Memory B cell (primary cell): ENCODE results near the gene RARB.

ENCODE experiments used
- ATAC-seq: fragments of 150-1000 bp; cut with Tn5 transposase; 2 replicates; pipeline ENCODE4 v1.10.0; 2021; ENCODE audit warnings: low read depth, mild to moderate bottlenecking, moderate library complexity
- DNase-seq, 2 donors: peaks; one replicate each; pipeline ENCODE4 v3.0.0; 2022; ENCODE audit warnings: low spot score in 2 of 2
- H3K27ac Mint-ChIP-seq: one replicate; pipeline ENCODE4 v1.8.0; 2022; ENCODE audit warnings: mild to moderate bottlenecking, moderate library complexity, mixed read lengths
- H3K27me3 Mint-ChIP-seq: one replicate; pipeline ENCODE4 v1.8.0; 2022; ENCODE audit warnings: mixed read lengths
- H3K36me3 Mint-ChIP-seq: one replicate; pipeline ENCODE4 v1.8.0; 2022; ENCODE audit warnings: mild to moderate bottlenecking, mixed read lengths
- H3K4me1 Mint-ChIP-seq: one replicate; pipeline ENCODE4 v1.8.0; 2022; ENCODE audit warnings: mixed read lengths
- H3K4me3 Mint-ChIP-seq: one replicate; pipeline ENCODE4 v1.8.0; 2022; ENCODE audit warnings: mild to moderate bottlenecking, moderate library complexity, mixed read lengths
- H3K9me3 Mint-ChIP-seq: one replicate; pipeline ENCODE4 v1.8.0; 2022; ENCODE audit warnings: mixed read lengths

RARB gene

GRCh38 chr3:25619382-25619781 lies 191.3 kb downstream of the RARB start:
- no peaks in the 10 kb centered on the region for H3K27me3 Mint-ChIP-seq
- H3K27ac Mint-ChIP-seq, result no peak overlapping the region
- peaks cover 30% of the 10 kb centered on the region for H3K36me3 Mint-ChIP-seq
- no peak for DNase-seq
- H3K4me1 Mint-ChIP-seq, result no peaks in the 10 kb centered on the region
- no peak overlapping the region for H3K4me3 Mint-ChIP-seq
- H3K9me3 Mint-ChIP-seq, result no peaks in the 10 kb centered on the region
- ATAC-seq, result no peak

- Mint-ChIP-seq H3K9me3 (no peaks in the 10 kb centered on the region), H3K4me1 (no peaks in the 10 kb centered on the region), H3K4me3 (no peak overlapping the region), H3K27me3 (no peaks in the 10 kb centered on the region), H3K27ac (no peak overlapping the region), H3K36me3 (peaks cover 33% of the 10 kb centered on the region)
- ATAC-seq (no peak), DNase-seq (no peak)
Measured at GRCh38 chr3:25620493-25620892, 192.4 kb downstream of the RARB start.

- Mint-ChIP-seq H3K4me3 (no peak overlapping the region), H3K27ac (no peak overlapping the region), H3K4me1 (no peaks in the 10 kb centered on the region), H3K9me3 (no peaks in the 10 kb centered on the region), H3K27me3 (no peaks in the 10 kb centered on the region), H3K36me3 (peaks cover 37% of the 10 kb centered on the region)
- ATAC-seq (no peak), DNase-seq (no peak)
Measured at GRCh38 chr3:25621087-25621486, 193.0 kb downstream of the RARB start.

GRCh38 chr3:25631989-25632388 lies 203.9 kb downstream of the RARB start:
- Mint-ChIP-seq H3K9me3 (no peaks in the 10 kb centered on the region), H3K4me3 (no peak overlapping the region), H3K36me3 (peaks cover 33% of the 10 kb centered on the region), H3K4me1 (peaks cover 2% of the 10 kb centered on the region), H3K27ac (peak overlapping the region; percentile 22), H3K27me3 (no peaks in the 10 kb centered on the region)
- ATAC-seq (no peak), DNase-seq (no peak)

- peaks cover 28% of the 10 kb centered on the region for H3K36me3 Mint-ChIP-seq
- H3K9me3 Mint-ChIP-seq, result no peaks in the 10 kb centered on the region
- peak overlapping the region; percentile 60 for H3K27ac Mint-ChIP-seq
Measured at GRCh38 chr3:25633919-25634318, 205.9 kb downstream of the RARB start.

GRCh38 chr3:25635038-25635437 lies 207.0 kb downstream of the RARB start:
- Mint-ChIP-seq H3K27ac (peak overlapping the region; percentile 42), H3K36me3 (peaks cover 22% of the 10 kb centered on the region), H3K4me3 (no peak overlapping the region), H3K27me3 (no peaks in the 10 kb centered on the region), H3K9me3 (no peaks in the 10 kb centered on the region), H3K4me1 (peaks cover 2% of the 10 kb centered on the region)
- ATAC-seq (no peak), DNase-seq (no peak)

More at GRCh38 chr3:25633919-25634318, 205.9 kb downstream of the RARB start:
- Mint-ChIP-seq H3K27me3 (no peaks in the 10 kb centered on the region), H3K4me1 (peaks cover 2% of the 10 kb centered on the region), H3K4me3 (no peak overlapping the region)
- DNase-seq, result no peak
- ATAC-seq, result no peak
